ENCODE measurements around the gene DLGAP1. TPM values are rescaled to one million over a fixed set of nuclear protein-coding genes. Genes with fewer than 3 reads are reported as not detected.

The DLGAP1 gene
- total RNA-seq, 6 experiments from 2014 or later: 0.09 to 0.31 (median 0.18) TPM; not detected in 2

DNA sequence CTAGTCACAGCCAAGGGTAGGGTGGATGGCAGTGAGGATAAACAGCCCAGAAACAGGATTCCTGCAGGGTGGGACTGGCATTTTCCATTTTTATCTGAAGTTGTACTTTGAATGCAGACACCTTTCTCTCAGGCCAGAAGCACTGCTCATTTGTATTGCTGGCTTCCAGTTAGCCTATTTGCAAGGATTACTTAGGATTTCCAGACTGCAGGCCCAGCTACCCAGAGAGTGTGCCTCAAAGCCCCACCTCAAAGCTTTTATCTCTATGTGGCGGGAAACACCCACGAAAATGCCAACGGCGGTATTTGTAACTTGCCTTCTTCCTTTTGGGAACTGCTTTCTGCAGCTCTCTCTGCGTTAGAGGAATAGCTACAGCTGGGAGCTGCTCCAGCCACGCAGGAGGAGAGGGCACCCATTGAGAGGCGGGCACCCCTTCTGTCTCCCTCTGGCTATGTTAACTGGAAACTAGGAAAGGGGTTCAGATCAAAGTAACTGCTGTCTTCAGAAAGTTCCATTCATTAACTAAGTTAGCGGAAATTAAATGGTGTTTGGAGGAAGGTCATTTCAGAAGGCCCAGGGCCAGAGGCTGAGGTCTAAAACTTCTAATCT is 860.2 kb downstream of the DLGAP1 start:
- intact Hi-C loops (cut with DNase I): loop anchor here (10.0 kb wide), 1 partner anchor 140 kb away; the partner anchor contains the start of gene TGIF1 (in 2 of the 2)
- H3K9me3 ChIP-seq: no peaks in the 10 kb centered on the region
- ATAC-seq (peak; percentile 2 to 10 (median 4)), DNase-seq (no peak)
- TF ChIP-seq POLR2A (IDR thresholded peaks at IDR 0.05): no peak
- TF ChIP-seq, protein P1, sequence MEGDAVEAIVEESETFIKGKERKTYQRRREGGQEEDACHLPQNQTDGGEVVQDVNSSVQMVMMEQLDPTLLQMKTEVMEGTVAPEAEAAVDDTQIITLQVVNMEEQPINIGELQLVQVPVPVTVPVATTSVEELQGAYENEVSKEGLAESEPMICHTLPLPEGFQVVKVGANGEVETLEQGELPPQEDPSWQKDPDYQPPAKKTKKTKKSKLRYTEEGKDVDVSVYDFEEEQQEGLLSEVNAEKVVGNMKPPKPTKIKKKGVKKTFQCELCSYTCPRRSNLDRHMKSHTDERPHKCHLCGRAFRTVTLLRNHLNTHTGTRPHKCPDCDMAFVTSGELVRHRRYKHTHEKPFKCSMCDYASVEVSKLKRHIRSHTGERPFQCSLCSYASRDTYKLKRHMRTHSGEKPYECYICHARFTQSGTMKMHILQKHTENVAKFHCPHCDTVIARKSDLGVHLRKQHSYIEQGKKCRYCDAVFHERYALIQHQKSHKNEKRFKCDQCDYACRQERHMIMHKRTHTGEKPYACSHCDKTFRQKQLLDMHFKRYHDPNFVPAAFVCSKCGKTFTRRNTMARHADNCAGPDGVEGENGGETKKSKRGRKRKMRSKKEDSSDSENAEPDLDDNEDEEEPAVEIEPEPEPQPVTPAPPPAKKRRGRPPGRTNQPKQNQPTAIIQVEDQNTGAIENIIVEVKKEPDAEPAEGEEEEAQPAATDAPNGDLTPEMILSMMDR (IDR thresholded peaks at IDR 0.05): no peak
- no peaks in the 10 kb centered on the region for H3K27me3 ChIP-seq
- H3K4me3 ChIP-seq: peak overlapping the region; percentile 40 to 46 (median 46)
- peaks cover 0 to 40% (median 19%) of the 10 kb centered on the region in 4 donors for H3K4me1 ChIP-seq
- WGBS (ENCODE audit: insufficient coverage, low coverage, low lambda C conversion rate, missing lambda C conversion rate): 20% methylated on average over 8 of the region's 8 CpGs
- no peaks in the 10 kb centered on the region for H3K36me3 ChIP-seq
- H3K27ac ChIP-seq: peak overlapping the region; percentile 95 to 98 (median 96)

DNA sequence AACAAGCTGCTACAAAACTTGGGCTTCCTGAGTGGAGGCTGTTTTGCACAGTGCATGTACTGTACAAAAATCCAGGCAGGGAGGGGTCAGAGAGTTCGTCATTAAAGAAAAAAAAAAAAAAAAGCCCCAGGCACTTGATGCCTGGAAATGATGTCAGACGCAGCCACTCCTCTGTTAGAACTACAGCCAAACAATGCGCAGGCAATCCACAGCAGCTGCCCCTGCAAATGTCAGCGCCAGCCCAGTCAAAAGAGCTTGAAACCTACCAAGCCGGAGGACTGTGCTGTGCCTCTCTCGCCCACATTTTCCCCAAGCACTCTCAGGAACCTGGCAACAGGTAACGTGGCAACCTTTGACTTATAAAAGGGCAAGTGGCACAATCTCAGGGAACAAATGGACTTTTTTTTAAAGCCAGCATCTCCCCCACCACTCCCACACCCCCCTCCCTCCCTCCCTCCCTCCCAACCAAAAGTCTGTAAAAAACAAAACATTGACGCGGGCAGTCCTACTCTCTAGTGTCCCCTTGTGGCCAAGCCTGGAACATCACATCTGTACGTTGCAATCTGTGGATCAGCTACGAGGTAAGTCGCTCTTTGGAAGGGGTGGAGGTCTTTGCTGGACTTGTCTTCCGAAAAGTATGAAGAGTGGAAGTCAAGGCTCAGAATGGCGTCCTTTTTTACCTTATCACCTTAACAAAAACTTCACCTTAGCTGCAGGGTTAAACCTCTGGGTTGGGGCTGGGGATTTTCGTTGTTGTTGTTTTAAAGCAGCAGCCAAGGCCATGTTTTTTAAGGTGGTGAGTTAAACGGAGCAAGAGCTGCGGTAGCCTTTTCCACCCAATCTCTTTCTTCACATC is 861.0 kb downstream of the DLGAP1 start:
- ATAC-seq: peak; percentile 74 to 88 (median 82)
- H3K27me3 ChIP-seq: no peaks in the 10 kb centered on the region

DNA sequence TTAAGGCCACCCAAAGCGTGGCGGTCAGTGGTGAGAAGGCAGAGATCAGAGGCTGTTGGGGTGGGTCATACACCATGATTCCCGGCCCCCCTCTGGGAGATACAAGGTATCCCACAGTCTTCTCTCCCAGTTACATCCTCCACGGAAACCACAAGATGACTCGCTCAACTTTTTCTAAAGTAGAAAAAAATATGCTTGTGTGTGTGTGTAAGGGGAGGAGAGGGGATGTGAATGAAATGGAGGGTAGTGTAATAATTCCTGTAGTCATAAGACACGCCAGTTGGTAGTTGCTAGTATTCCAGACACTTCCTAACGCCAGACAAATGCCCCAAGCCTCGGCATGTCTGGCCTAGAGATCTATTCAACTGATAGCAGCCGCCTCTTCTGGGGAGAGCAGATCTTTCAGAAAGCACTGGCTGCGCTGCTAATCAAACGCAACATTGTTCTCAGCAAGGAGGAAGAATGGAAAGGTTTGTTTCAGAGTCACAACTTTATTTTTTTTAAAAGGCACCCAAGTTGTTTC is 861.7 kb downstream of the DLGAP1 start:
- Histone ChIP-seq H3K4me3 (peak overlapping the region in 2 of 3 donors; percentile 46), H3K4me1 (peaks cover 0 to 40% (median 19%) of the 10 kb centered on the region in 4 donors), H3K27me3 (no peaks in the 10 kb centered on the region), H3K27ac (peak overlapping the region; percentile 95 to 98 (median 96)), H3K9me3 (no peaks in the 10 kb centered on the region), H3K36me3 (no peaks in the 10 kb centered on the region)
- no peak for DNase-seq
- ATAC-seq: peak; percentile 3 to 22 (median 7)
- TF ChIP-seq POLR2A (IDR thresholded peaks at IDR 0.05): no peak
- TF ChIP-seq, protein P1 (IDR thresholded peaks at IDR 0.05): no peak
- intact Hi-C loops (cut with DNase I): loop anchor here (10.0 kb wide), 1 partner anchor 139 kb away; the partner anchor contains the start of gene TGIF1 (in 2 of the 2)
- WGBS (ENCODE audit: insufficient coverage, low coverage, low lambda C conversion rate, missing lambda C conversion rate): 25% methylated on average over 10 of the region's 11 CpGs

More for the DNA sequence above, 861.0 kb downstream of the DLGAP1 start:
- no peaks in the 10 kb centered on the region for H3K36me3 ChIP-seq
- DNase-seq: peak; percentile 77 to 87 (median 85)
- no peaks in the 10 kb centered on the region for H3K9me3 ChIP-seq
- H3K4me3 ChIP-seq: peak overlapping the region; percentile 40 to 46 (median 46)
- H3K4me1 ChIP-seq: peaks cover 0 to 40% (median 19%) of the 10 kb centered on the region in 4 donors
- TF ChIP-seq POLR2A (IDR thresholded peaks at IDR 0.05): peak; percentile 70
- TF ChIP-seq, protein P1 (IDR thresholded peaks at IDR 0.05): peak; percentile 68 to 92 (median 74)
- H3K27ac ChIP-seq: peak overlapping the region; percentile 95 to 98 (median 96)
- WGBS (ENCODE audit: insufficient coverage, low coverage, low lambda C conversion rate, missing lambda C conversion rate): 0% methylated on average over 12 of the region's 17 CpGs
- intact Hi-C loops (cut with DNase I): loop anchor here (10.0 kb wide), 1 partner anchor 139 kb away; the partner anchor contains the start of gene TGIF1 (in 2 of the 2)

DNA sequence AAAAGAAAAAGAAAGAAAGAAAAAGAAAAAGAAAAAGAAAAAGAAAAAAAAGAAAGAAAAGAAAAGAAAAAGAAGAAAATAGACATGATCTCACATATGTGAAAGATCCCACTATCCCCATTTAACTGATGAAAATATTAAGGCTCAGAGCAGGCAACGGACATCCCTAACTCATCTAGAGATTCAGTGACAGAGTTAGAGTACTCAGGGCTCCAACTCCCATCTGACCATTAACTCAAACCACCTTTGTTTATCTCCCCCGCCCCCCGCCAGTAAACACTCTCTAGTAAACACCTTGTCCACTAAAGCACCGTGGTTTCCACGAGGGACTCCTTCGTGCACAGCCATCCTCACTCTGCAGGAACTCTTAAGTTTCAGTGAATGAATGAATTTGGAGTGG is 862.2 kb downstream of the DLGAP1 start:
- Histone ChIP-seq H3K27me3 (no peaks in the 10 kb centered on the region), H3K9me3 (no peaks in the 10 kb centered on the region), H3K36me3 (no peaks in the 10 kb centered on the region), H3K27ac (peak overlapping the region; percentile 95 to 98 (median 96)), H3K4me1 (peaks cover 0 to 39% (median 18%) of the 10 kb centered on the region in 4 donors), H3K4me3 (no peak overlapping the region)
- 72% methylated on average over 6 of the region's 6 CpGs for WGBS (ENCODE audit: insufficient coverage, low coverage, low lambda C conversion rate, missing lambda C conversion rate)
- TF ChIP-seq POLR2A (IDR thresholded peaks at IDR 0.05): no peak
- TF ChIP-seq, protein P1 (IDR thresholded peaks at IDR 0.05): no peak
- DNase-seq (no peak), ATAC-seq (no peak)
- intact Hi-C loops (cut with DNase I): loop anchor here (10.0 kb wide), 1 partner anchor 138 kb away; the partner anchor contains the start of gene TGIF1 (in 2 of the 2)

Data from right lobe of liver (tissue), 6 donors.